ENCODE data around the gene NXPE4.

Gene NXPE4

GRCh38 chr11:114556135-114556534 is 39.5 kb downstream of the NXPE4 start:
- DNase-seq, result no peak

GRCh38 chr11:114553642-114554041 is 41.9 kb downstream of the NXPE4 start:
- DNase-seq, result no peak

- DNase-seq, result no peak
These were observed 44.5 kb downstream of the NXPE4 start for GRCh38 chr11:114551060-114551459.

- DNase-seq, result no peak
These were observed 69.9 kb downstream of the NXPE4 start for GRCh38 chr11:114525682-114526081.

- DNase-seq, result no peak
These were observed 71.5 kb downstream of the NXPE4 start for GRCh38 chr11:114524122-114524521.

GRCh38 chr11:114522818-114523217 is 72.8 kb downstream of the NXPE4 start:
- DNase-seq, result no peak
